ENCODE results near the gene ADAMTS12.

DNA sequence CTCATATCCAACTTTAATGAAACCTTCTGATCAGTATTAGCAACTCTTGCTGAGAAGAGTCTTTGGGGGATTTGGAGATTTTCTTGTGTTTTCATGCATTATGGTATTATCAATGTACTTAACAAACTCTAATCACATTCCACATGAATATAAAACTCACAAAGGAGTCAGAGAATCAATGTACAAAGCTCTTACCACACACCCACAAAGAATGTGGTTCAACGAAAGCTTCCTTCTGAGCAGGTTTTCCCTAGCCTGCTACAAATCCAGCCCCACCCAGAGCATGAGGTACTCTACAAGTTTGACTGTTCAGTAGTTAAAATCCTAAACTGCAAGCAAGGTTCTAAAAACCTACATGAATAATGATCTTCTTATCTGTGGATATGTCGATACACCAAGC lies 240.9 kb downstream of the ADAMTS12 start:
- TF ChIP-seq, protein P1, sequence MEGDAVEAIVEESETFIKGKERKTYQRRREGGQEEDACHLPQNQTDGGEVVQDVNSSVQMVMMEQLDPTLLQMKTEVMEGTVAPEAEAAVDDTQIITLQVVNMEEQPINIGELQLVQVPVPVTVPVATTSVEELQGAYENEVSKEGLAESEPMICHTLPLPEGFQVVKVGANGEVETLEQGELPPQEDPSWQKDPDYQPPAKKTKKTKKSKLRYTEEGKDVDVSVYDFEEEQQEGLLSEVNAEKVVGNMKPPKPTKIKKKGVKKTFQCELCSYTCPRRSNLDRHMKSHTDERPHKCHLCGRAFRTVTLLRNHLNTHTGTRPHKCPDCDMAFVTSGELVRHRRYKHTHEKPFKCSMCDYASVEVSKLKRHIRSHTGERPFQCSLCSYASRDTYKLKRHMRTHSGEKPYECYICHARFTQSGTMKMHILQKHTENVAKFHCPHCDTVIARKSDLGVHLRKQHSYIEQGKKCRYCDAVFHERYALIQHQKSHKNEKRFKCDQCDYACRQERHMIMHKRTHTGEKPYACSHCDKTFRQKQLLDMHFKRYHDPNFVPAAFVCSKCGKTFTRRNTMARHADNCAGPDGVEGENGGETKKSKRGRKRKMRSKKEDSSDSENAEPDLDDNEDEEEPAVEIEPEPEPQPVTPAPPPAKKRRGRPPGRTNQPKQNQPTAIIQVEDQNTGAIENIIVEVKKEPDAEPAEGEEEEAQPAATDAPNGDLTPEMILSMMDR (IDR thresholded peaks at IDR 0.05): no peak
- TF ChIP-seq POLR2A (IDR thresholded peaks at IDR 0.05): no peak

Data from lower leg skin (tissue), 3 donors.